Body of pancreas (tissue), 4 donors: ENCODE measurements around the gene ZDHHC24. TPM values are rescaled to one million over a fixed set of nuclear protein-coding genes. Genes with fewer than 3 reads are reported as not detected.

ENCODE experiments used
- ATAC-seq: fragments of 150-250 bp; one replicate; pipeline ENCODE4 v1.9.1; 2016
- DNase-seq, 4 donors: peaks; one replicate each; pipeline ENCODE4 v3.0.0-alpha.2; 2019
- H3K27ac ChIP-seq, 4 donors: fragments of 200-600 bp; sonication (generic); 1 replicate in 3 of 4; 2 replicates in 1 of 4; pipeline versions ENCODE4 v1.5.1 to v1.6.1; 2016 to 2019; ENCODE audit warnings: mild to moderate bottlenecking in 1 of 4, mixed read lengths in 1 of 4, moderate library complexity in 1 of 4
- H3K27me3 ChIP-seq, 2 donors: fragments of 200-600 bp; sonication (generic); one replicate each; pipeline ENCODE4 v1.6.0; 2016; ENCODE audit warnings: mild to moderate bottlenecking in 1 of 2
- H3K36me3 ChIP-seq, 2 donors: fragments of 200-600 bp; sonication (generic); replicated peaks in 1 of 2; 2 replicates each; pipeline ENCODE4 v1.5.1; 2016; ENCODE audit warnings: low read depth in 2 of 2; ENCODE audit not compliant: insufficient read depth in 1 of 2
- H3K4me1 ChIP-seq: fragments of 200-600 bp; sonication (generic); one replicate; pipeline ENCODE4 v1.6.0; 2016
- H3K4me3 ChIP-seq, 2 donors: fragments of 200-600 bp; sonication (generic); 1 replicate in 1 of 2; 2 replicates in 1 of 2; pipeline ENCODE4 v1.5.1; 2016 to 2019
- H3K9me3 ChIP-seq, 3 donors: fragments of 200-600 bp; sonication (generic); 1 replicate in 2 of 3; 2 replicates in 1 of 3; pipeline ENCODE4 v1.5.1; 2016
- CTCF ChIP-seq, 7 experiments: fragments of 450-650 bp in 4 of 7; fragments of 200-600 bp in 3 of 7; sonication (generic) in 3 of 7; IDR thresholded peaks; one replicate each; pipeline ENCODE4 v1.5.1; 2016 to 2019; ENCODE audit warnings: antibody characterized with exemption in 7 of 7
- POLR2A ChIP-seq, 3 donors: fragments of 450-650 bp; IDR thresholded peaks; one replicate each; pipeline ENCODE4 v1.6.1; 2016; ENCODE audit warnings: antibody characterized with exemption in 3 of 3, mild to moderate bottlenecking in 2 of 3
- WGBS, 2 donors: methylation state at CpG; one replicate each; pipeline ENCODE4 v1.1.5; 2017; 5-methylcytosine and 5-hydroxymethylcytosine counted together
- intact Hi-C: fragments of 100-400 bp; cut with DNase I; formaldehyde crosslinking; loops from one replicate; pipeline ENCODE4 v1.15.1; 2023
- total RNA-seq, 2 donors: library from RNA; depleted of rRNA; stranded (reverse); fragments of >200 nt; gene quantifications; one replicate each; pipeline ENCODE4 v1.1.0, GENCODE V29; 2016

The ZDHHC24 gene
- 10 to 100 TPM; 15.8 to 22.3 TPM for total RNA-seq

GRCh38 chr11:66545701-66546367 is at the start of gene ZDHHC24:
Gene ZDHHC24 (minus strand): TSS chr11:66546048. CDS start chr11:66546003, 45 bp downstream.
- H3K4me3 ChIP-seq = peak within 1 kb of the TSS; percentile 35 to 79
- WGBS, 2 donors = 0% methylated on average over 17 to 69 of the region's 71 CpGs
- ATAC-seq (peak; percentile 97), DNase-seq (peak; percentile 97 to 98 (median 98))
- no peaks in the 10 kb centered on the region for H3K27me3 ChIP-seq
- peaks cover 0 to 4% of the 10 kb centered on the region in 2 donors for H3K36me3 ChIP-seq
- H3K27ac ChIP-seq = peak within 1 kb of the TSS in 2 of 4 donors; percentile 80 to 81
- no peaks in the 10 kb centered on the region for H3K9me3 ChIP-seq
- intact Hi-C loops = no loop called here
- peaks cover 21% of the 10 kb centered on the region for H3K4me1 ChIP-seq
- TF ChIP-seq CTCF (IDR thresholded peaks at IDR 0.05) (peak in 1 of 7 experiments; percentile 2), POLR2A (IDR thresholded peaks at IDR 0.05) (peak; percentile 69 to 82 (median 76))

- WGBS, 2 donors = 51 to 55% methylated on average over 4 to 5 of the region's 5 CpGs
- Histone ChIP-seq H3K4me1 (peaks cover 32% of the 10 kb centered on the region), H3K27me3 (no peaks in the 10 kb centered on the region), H3K9me3 (no peaks in the 10 kb centered on the region), H3K27ac (no peak overlapping the region), H3K36me3 (peaks cover 0 to 7% of the 10 kb centered on the region in 2 donors), H3K4me3 (no peak overlapping the region)
- ATAC-seq (no peak), DNase-seq (peak; percentile 37 to 61 (median 46))
- intact Hi-C loops = no loop called here
- TF ChIP-seq CTCF (IDR thresholded peaks at IDR 0.05) = no peak
- TF ChIP-seq POLR2A (IDR thresholded peaks at IDR 0.05) = no peak
Observed at GRCh38 chr11:66595245-66595904, 49.5 kb upstream of the ZDHHC24 start.

DNA sequence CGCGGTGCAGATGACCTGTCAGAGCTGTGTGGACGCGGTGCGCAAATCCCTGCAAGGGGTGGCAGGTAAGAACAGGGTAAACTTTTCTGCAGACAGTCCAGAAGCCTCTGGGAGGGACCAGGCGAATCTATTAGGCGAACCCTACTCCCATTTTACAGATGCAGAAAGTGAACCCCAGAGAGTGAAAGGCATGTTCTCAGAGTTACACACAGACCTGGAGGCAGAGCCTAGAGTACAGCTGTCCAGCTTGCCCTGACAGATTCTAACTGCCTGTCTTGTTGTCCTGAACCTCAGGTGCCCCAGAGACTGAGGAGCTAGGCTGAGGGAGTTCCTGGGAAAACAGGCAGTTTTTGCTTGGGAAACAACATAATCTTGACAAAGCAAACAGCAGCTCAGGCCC is 47.8 kb upstream of the ZDHHC24 start:
- H3K27me3 ChIP-seq = no peaks in the 10 kb centered on the region
- intact Hi-C loops = no loop called here
- no peak overlapping the region for H3K4me3 ChIP-seq
- WGBS, 2 donors = 41 to 47% methylated on average over 6 to 7 of the region's 7 CpGs
- DNase-seq (no peak), ATAC-seq (no peak)
- no peaks in the 10 kb centered on the region for H3K36me3 ChIP-seq
- peak overlapping the region in 1 of 4 donors; percentile 83 for H3K27ac ChIP-seq
- H3K4me1 ChIP-seq = peaks cover 32% of the 10 kb centered on the region
- no peak for TF ChIP-seq POLR2A (IDR thresholded peaks at IDR 0.05)
- no peaks in the 10 kb centered on the region for H3K9me3 ChIP-seq

GRCh38 chr11:66593303-66593635 is 47.4 kb upstream of the ZDHHC24 start:
- intact Hi-C loops = no loop called here
- Histone ChIP-seq H3K9me3 (no peaks in the 10 kb centered on the region), H3K27ac (peak overlapping the region; percentile 54 to 84 (median 71)), H3K27me3 (no peaks in the 10 kb centered on the region), H3K4me1 (peaks cover 32% of the 10 kb centered on the region), H3K4me3 (peak overlapping the region in 1 of 2 donors; percentile 40), H3K36me3 (no peaks in the 10 kb centered on the region)
- 14 to 23% methylated on average over 6 to 12 of the region's 12 CpGs for WGBS, 2 donors
- no peak for TF ChIP-seq POLR2A (IDR thresholded peaks at IDR 0.05)
- TF ChIP-seq CTCF (IDR thresholded peaks at IDR 0.05) = no peak
- ATAC-seq = peak; percentile 3
- peak in 1 of 4 donors; percentile 10 for DNase-seq

- H3K4me3 ChIP-seq = peak within 1 kb of the TSS; percentile 9 to 40
- 16 to 90% methylated on average over 2 to 68 of the region's 68 CpGs for WGBS, 2 donors
- no peaks in the 10 kb centered on the region for H3K9me3 ChIP-seq
- TF ChIP-seq CTCF (IDR thresholded peaks at IDR 0.05) (peak; percentile 47 to 92 (median 66)), POLR2A (IDR thresholded peaks at IDR 0.05) (peak; percentile 59 to 85 (median 81))
- ATAC-seq = peak; percentile 98
- intact Hi-C loops = no loop called here
- peaks cover 32% of the 10 kb centered on the region for H3K4me1 ChIP-seq
- H3K27ac ChIP-seq = peak within 1 kb of the TSS; percentile 54 to 84 (median 71)
- peak; percentile 99 to 100 (median 100) for DNase-seq
- H3K27me3 ChIP-seq = no peaks in the 10 kb centered on the region
- no peaks in the 10 kb centered on the region for H3K36me3 ChIP-seq
Observed at GRCh38 chr11:66592457-66593302, 46.8 kb upstream of the ZDHHC24 start, which contains the start of the genes CCDC87 and CCS. Gene CCDC87 (minus strand): TSS chr11:66593063. CDS start chr11:66593015, 48 bp downstream. Gene CCS (plus strand): TSS chr11:66593185. CDS start chr11:66593262, 77 bp downstream.
